Natural killer cell (primary cell): ENCODE measurements around the gene ID3. TPM values are rescaled to one million over a fixed set of nuclear protein-coding genes. Genes with fewer than 3 reads are reported as not detected.
A peak's percentile ranks its signal among the peaks of the same experiment; 100 is the strongest.

Source experiments
- ATAC-seq, 3 donors: fragments of 150-1000 bp in 2 of 3; fragments of 200-7000 bp in 1 of 3; cut with Tn5 transposase; 1 replicate in 1 of 3; 2 replicates in 2 of 3; pipeline ENCODE4 v1.10.0; 2021; ENCODE audit warnings: mild to moderate bottlenecking in 2 of 3, moderate library complexity in 2 of 3
- DNase-seq, 2 donors: peaks; one replicate each; pipeline versions ENCODE4 v3.0.0 to v3.0.0-alpha.2; 2013 to 2021; ENCODE audit warnings: mixed read lengths in 1 of 2
- H3K27ac ChIP-seq: one replicate; pipeline ENCODE4 v1.5.1; 2013; ENCODE audit warnings: mild to moderate bottlenecking, low read length
- H3K27me3 ChIP-seq: one replicate; pipeline ENCODE4 v1.6.1; 2013; ENCODE audit warnings: low read length; ENCODE audit not compliant: control insufficient read depth, insufficient read depth
- H3K36me3 ChIP-seq: one replicate; pipeline ENCODE4 v1.6.1; 2013; ENCODE audit warnings: low read length; ENCODE audit not compliant: control insufficient read depth, insufficient read depth
- H3K4me1 ChIP-seq: one replicate; pipeline ENCODE4 v1.6.1; 2013; ENCODE audit warnings: low read length; ENCODE audit not compliant: control insufficient read depth, insufficient read depth
- H3K4me3 ChIP-seq: one replicate; pipeline ENCODE4 v1.5.1; 2013; ENCODE audit warnings: low read length
- H3K9me3 ChIP-seq: one replicate; pipeline ENCODE4 v1.6.1; 2013; ENCODE audit warnings: low read length; ENCODE audit not compliant: control insufficient read depth, insufficient read depth
- H3K27ac Mint-ChIP-seq, 2 donors: one replicate each; pipeline ENCODE4 v1.8.0; 2022; ENCODE audit warnings: mild to moderate bottlenecking in 2 of 2, mixed read lengths in 2 of 2, moderate library complexity in 1 of 2
- H3K27me3 Mint-ChIP-seq, 2 donors: one replicate each; pipeline ENCODE4 v1.8.0; 2022; ENCODE audit warnings: low read depth in 2 of 2, mixed read lengths in 2 of 2
- H3K36me3 Mint-ChIP-seq: one replicate; pipeline ENCODE4 v1.8.0; 2022; ENCODE audit warnings: mixed read lengths
- H3K4me1 Mint-ChIP-seq, 2 donors: one replicate each; pipeline ENCODE4 v1.8.0; 2022; ENCODE audit warnings: mixed read lengths in 2 of 2
- H3K4me3 Mint-ChIP-seq: one replicate; pipeline ENCODE4 v1.8.0; 2022; ENCODE audit warnings: mild to moderate bottlenecking, moderate library complexity, mixed read lengths
- H3K9me3 Mint-ChIP-seq, 2 donors: one replicate each; pipeline ENCODE4 v1.8.0; 2022; ENCODE audit warnings: mixed read lengths in 2 of 2
- WGBS: methylation state at CpG from one replicate; pipeline ENCODE4 v1.1.7; 2013; ENCODE audit warnings: missing lambda C conversion rate; ENCODE audit not compliant: insufficient coverage; 5-methylcytosine and 5-hydroxymethylcytosine counted together
- intact Hi-C: fragments of 100-400 bp; cut with micrococcal nuclease; formaldehyde crosslinking; loops from one replicate; pipeline ENCODE4 v1.14.2; 2022
- total RNA-seq, 4 donors: library from RNA; stranded (reverse); fragments of 120-200 nt in 1 of 4; gene quantifications; one replicate each; pipeline versions ENCODE4 v1.2.3 to v1.2.4, GENCODE V29; 2013 to 2022
- TF ChIP-seq, protein P1 (sequence below): fragments of 200-600 bp; IDR thresholded peaks from one replicate; pipeline ENCODE4 v1.8.0; 2022; ENCODE audit warnings: antibody characterized with exemption

Gene ID3
- total RNA-seq, 3 donors from 2014 or later (not counting 1 experiment from before 2014, with no cell fraction given): 0.29 to 6.5 (median 2.4) TPM

DNA sequence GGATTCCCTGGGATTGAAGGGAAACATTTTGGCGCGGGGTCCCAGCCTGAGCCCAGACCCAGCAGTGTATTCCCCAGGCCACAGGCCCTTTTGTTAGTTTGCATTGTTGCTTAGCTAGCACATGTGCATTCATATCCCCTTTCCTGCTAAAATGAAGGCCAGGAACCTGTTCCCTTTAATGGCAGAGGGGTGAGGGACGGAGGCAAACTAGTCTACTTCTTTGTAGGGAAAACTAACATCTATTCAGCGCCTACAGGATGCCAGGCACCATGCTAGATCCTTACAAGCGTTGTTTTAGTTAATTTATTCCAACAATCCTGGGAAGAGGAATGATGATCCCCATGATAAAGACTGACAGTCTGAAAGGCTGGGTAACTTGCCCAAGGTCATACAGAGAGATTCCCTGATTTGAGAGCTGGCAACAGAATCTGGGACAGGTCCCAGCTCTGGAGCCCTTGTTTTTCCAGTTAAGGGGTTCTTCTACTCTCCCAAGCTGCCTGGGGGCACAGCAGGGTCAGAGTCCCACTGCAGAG, 27.7 kb downstream of the ID3 start:
- intact Hi-C loops: no loop called here
- peak overlapping the region; percentile 19 for H3K4me3 ChIP-seq
- H3K27ac ChIP-seq: no peak overlapping the region
- WGBS: 66% methylated on average over 5 of the region's 5 CpGs
- H3K4me1 ChIP-seq: peaks cover 73% of the 10 kb centered on the region
- Mint-ChIP-seq H3K4me3 (peak overlapping the region; percentile 98), H3K4me1 (peaks cover 39 to 57% of the 10 kb centered on the region in 2 donors), H3K36me3 (no peaks in the 10 kb centered on the region), H3K9me3 (no peaks in the 10 kb centered on the region), H3K27ac (peak overlapping the region; percentile 73 to 81), H3K27me3 (no peaks in the 10 kb centered on the region)
- DNase-seq: no peak
- TF ChIP-seq, protein P1, sequence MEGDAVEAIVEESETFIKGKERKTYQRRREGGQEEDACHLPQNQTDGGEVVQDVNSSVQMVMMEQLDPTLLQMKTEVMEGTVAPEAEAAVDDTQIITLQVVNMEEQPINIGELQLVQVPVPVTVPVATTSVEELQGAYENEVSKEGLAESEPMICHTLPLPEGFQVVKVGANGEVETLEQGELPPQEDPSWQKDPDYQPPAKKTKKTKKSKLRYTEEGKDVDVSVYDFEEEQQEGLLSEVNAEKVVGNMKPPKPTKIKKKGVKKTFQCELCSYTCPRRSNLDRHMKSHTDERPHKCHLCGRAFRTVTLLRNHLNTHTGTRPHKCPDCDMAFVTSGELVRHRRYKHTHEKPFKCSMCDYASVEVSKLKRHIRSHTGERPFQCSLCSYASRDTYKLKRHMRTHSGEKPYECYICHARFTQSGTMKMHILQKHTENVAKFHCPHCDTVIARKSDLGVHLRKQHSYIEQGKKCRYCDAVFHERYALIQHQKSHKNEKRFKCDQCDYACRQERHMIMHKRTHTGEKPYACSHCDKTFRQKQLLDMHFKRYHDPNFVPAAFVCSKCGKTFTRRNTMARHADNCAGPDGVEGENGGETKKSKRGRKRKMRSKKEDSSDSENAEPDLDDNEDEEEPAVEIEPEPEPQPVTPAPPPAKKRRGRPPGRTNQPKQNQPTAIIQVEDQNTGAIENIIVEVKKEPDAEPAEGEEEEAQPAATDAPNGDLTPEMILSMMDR: no peak
- no peaks in the 10 kb centered on the region for H3K9me3 ChIP-seq
- ATAC-seq: no peak
- no peaks in the 10 kb centered on the region for H3K36me3 ChIP-seq
- no peaks in the 10 kb centered on the region for H3K27me3 ChIP-seq

DNA sequence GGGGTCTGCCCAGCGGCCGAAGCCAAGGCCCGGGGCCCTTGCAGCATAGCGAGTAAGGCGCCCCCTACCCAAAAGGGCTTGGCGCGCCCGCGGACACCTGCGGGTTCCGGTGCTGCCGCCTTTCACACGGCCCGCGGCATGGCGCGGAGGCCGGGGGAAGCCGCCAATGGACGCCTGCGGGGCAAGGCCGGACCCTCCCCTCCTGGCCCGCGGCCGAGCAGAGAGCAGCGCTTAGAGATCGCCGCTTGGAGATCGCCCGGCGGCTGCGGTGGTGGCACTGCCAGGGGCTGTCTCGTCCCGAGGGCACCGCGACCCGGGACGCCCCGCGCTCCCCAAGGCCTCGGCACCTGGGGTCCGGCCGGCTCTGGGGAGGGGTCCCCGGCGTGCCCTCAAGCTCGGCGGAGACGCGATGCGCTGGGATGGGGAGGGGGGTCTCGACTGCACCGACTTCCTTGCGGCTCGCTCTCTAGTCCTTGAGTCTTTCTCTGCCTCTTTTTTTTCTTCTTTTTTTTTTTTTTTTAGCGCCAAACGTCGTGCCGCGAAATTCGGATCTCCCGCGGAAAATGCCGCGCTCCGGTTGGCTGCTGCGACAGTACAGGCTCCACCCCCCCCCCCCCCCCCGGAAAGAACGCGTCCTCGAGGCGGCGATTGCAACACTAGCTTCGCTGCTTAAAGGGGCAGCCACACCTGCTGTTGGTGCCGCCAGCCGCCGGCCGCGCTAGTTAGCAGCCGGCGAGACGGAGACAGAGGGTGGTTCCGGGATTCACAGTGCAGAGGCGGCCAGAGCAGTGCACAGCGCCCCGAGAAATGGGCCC, 28.3 kb downstream of the ID3 start, which contains the start of gene E2F2:
TSS of gene E2F2 (minus strand) at position 487 of the 815 bp plus-strand sequence. CDS start at position 47, 440 bp downstream.
- ATAC-seq (peak; percentile 87 to 93 (median 88)), DNase-seq (peak; percentile 72 to 91)
- Histone ChIP-seq H3K36me3 (no peaks in the 10 kb centered on the region), H3K27me3 (no peaks in the 10 kb centered on the region), H3K4me1 (peaks cover 79% of the 10 kb centered on the region), H3K9me3 (no peaks in the 10 kb centered on the region), H3K4me3 (peak within 1 kb of the TSS; percentile 38), H3K27ac (no peak within 1 kb of the TSS)
- WGBS: under 1% methylated on average over 77 of the region's 85 CpGs
- H3K27ac Mint-ChIP-seq: peak within 1 kb of the TSS; percentile 73 to 81
- intact Hi-C loops: no loop called here
- peak within 1 kb of the TSS; percentile 98 for H3K4me3 Mint-ChIP-seq
- peaks cover 46 to 64% of the 10 kb centered on the region in 2 donors for H3K4me1 Mint-ChIP-seq
- TF ChIP-seq, protein P1: no peak
- no peaks in the 10 kb centered on the region for H3K36me3 Mint-ChIP-seq
- H3K27me3 Mint-ChIP-seq: no peaks in the 10 kb centered on the region
- no peaks in the 10 kb centered on the region for H3K9me3 Mint-ChIP-seq

DNA sequence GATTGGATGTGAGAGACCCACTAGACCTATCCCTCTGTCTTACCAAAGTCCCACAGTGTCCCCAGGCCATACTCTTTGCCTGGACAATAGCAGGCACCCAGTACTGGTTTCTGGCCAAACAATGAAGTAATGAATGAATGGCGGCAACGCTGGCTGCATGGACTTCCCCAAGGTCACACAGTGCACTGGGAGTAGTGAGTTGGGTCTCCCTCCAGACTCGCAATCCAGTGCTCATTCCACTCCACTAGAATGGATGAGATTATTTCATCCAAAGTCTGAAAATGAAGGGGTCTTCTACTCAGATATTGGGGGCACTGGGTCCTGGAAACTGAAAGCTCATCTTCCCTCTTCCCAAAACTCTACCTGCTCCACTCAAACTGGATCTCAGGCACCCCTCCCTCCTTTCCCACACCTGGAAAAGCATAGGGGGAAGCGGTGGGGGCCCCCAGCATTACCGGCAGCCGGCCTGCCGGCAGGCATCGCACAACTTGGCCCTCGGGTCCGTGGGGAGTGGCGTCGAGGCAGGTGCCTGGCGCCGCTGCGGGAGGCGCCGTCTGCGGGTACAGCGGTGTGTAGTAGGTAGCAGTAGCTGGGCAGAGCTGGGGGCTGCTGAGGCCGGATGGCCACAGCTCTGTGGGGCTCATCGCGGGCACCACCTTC, 29.1 kb downstream of the ID3 start:
- Histone ChIP-seq H3K4me1 (peaks cover 87% of the 10 kb centered on the region), H3K27ac (no peak overlapping the region), H3K36me3 (no peaks in the 10 kb centered on the region), H3K9me3 (no peaks in the 10 kb centered on the region), H3K4me3 (peak overlapping the region; percentile 38), H3K27me3 (no peaks in the 10 kb centered on the region)
- no peaks in the 10 kb centered on the region for H3K9me3 Mint-ChIP-seq
- intact Hi-C loops: no loop called here
- WGBS: 7% methylated on average over 21 of the region's 22 CpGs
- DNase-seq (peak in 1 of 2 donors; percentile 48), ATAC-seq (no peak)
- peak overlapping the region; percentile 68 for H3K4me3 Mint-ChIP-seq
- no peaks in the 10 kb centered on the region for H3K36me3 Mint-ChIP-seq
- H3K27ac Mint-ChIP-seq: no peak overlapping the region
- peaks cover 53 to 71% of the 10 kb centered on the region in 2 donors for H3K4me1 Mint-ChIP-seq
- no peaks in the 10 kb centered on the region for H3K27me3 Mint-ChIP-seq
- TF ChIP-seq, protein P1: no peak
